ENCODE measurements around the gene FTO.

- TF ChIP-seq CTCF (IDR thresholded peaks at IDR 0.05): no peak
- no peak for TF ChIP-seq POLR2AphosphoS5 (IDR thresholded peaks at IDR 0.05)
Observed at GRCh38 chr16:53998024-53998810, 294.3 kb downstream of the FTO start.

Measured in prostate gland (tissue), 2 donors.